Activated CD4-positive, alpha-beta T cell treated with anti-CD3 and anti-CD28 coated beads, Interleukin-2, amount 50 U/mL, for 24 hours (primary cell): Measurements from ENCODE around the gene PANK4.

Source experiments
- DNase-seq, 2 donors: peaks; one replicate each; pipeline ENCODE4 v3.0.0-alpha.2; 2020; ENCODE audit warnings: low read depth in 1 of 2, low spot score in 1 of 2

The PANK4 gene

DNA sequence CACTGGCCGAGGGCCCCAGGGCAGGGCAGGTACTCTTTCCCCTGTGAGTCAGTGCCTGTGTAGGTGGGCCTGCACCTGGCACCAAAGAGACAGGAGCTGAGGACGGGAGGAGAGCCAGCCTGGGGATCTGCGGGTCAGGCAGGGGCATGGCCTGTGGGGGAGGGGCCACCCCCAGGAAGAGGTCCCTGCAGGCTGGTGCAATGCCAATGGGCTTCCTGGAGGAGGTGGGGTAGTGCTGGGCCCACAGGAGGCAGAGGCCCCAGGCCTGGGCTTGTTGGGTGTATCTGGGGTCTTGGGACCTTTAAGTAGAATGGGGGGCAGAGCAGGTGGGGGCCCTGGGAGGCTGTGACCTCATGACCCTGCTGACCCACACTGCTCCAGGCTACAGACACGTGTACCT, 27.1 kb downstream of the PANK4 start:
- DNase-seq: no peak

DNA sequence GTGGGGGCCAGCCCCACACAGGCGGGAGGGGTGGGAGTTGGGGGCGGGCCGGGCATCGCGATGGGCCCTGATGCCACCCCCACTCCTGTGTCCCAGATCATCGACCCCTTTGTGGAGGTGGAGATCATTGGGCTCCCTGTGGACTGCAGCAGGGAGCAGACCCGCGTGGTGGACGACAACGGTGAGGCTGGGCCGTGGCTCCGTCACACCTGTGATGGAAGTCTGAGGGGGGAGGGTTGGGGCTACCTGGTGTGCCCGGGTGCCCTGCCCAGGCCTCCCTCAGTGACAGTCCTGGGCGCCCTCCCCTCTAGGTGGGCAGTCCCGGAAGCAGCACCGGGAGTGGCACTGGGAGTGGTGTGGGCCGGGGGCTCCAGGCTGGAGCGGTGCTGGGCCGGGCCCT, 27.7 kb downstream of the PANK4 start:
- no peak for DNase-seq

DNA sequence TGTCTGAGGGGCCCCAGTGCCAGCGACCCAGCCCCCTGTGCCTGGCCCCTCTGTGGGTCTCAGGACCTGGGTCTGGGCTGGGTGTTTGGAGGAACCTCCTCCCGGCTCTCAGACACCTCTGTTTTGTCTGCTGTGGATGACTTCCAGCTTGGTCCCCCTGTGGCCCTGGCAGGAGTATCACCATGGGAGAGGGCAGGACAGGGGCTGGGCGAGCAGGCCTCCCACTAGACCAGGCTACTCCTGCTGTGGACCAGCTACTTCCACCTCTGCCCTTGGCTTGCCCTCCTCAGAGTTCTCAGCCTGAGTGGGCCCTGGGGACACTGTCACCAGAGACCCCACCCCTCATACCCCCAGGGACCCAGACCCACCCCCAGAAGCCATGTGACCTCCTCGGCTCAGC, 28.5 kb downstream of the PANK4 start:
- no peak for DNase-seq

DNA sequence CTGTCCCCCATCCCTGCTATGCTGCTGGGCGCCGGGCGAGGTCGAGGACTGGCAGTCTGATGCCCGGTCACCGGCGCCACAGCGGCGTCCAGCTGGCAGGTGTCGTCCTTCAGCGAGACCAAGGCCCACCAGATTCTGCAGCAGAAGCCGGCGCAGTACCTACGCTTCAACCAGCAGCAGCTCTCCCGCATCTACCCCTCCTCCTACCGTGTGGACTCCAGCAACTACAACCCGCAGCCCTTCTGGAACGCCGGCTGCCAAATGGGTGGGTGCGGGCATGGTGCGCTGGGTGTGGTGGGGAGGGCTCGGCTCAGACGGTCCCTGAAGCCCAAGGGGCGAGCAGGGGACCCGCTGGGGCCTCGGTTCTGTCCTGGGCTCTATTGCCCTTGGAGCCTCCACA, 29.6 kb downstream of the PANK4 start:
- DNase-seq: no peak

DNA sequence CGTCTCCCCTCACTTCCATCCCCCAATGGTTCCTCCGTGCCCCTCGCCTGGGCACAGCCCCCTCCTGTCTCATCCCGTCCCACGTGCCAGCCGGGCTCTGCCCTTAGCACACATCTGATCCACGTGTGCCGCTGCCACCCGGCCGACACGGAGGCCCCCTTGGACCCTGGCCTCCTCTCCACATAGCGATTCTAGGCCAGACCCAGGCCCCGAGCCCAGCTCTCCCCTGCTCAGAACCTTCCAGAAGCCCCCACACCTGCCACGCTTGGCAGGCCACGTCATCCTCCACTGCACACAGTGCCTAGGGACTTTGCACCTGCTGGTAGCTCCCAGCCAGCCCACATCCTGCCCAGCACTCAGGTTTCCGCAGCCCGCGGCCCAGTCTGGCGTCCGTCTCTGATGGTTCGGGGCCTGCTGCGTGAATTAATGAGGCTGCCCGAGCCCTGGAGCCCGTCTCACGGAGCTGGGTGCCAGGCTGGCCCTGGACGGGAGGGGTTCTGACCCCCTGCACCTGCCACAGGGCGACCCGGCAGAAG, 30.2 kb downstream of the PANK4 start:
- DNase-seq: no peak

DNA sequence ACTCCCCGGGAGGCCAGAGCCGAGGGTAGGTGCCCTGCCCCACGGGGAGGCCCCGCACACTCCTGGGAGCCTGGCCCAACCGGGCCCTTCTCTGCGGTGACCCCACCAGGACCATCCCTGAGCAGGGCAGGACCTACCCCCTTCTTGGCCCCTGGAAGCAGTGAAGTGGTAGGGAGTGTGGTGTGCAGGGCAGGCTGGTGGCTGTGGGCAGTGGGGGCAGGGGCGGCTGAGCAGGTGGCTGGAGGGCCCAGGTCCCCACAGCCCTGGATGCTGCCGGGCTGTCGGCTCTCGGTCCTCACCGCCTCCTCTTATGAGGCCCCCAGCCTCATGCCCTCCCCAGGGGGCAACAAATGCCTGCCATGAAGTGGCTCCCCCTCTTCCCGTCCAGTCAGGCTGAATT, 30.9 kb downstream of the PANK4 start:
- no peak for DNase-seq

DNA sequence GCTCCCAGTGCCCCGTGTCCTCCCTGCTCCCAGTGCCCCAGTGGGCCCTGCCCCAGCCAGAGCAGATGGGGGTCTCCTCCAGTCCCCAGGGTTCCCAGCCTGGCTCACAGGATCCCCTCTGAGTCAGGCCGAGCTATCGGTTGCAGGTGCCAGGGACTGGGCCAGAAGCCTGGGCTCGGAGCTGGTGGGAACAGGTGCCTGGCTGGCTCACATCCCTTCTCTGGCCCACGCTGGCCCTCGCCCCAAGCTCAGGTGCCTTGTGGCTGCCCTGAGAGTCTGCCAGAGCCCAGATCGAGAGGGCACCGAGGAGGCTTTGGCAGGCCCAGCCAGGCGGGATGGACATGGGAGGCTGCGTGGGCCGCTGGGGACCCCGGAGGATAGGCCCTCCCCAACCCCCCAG, 31.4 kb downstream of the PANK4 start:
- no peak for DNase-seq

DNA sequence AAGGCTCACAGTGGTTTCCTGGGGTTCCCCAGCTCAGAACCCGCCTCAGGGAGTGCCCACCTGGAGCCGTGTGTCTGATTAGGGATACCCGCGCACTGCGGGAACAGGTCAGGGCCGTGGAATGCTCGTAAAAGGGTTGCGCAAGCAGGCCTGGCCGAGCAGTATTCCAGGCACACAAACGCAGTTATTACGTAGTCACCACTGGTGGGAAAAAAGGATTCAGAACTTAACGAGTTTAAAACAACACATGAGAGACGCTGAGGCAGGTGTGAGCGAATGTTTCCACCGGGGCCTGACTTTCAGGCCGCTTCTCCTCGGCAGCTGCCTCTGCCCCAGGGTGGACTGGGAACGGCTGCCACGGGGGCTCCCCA, 32.1 kb downstream of the PANK4 start:
- DNase-seq: no peak

DNA sequence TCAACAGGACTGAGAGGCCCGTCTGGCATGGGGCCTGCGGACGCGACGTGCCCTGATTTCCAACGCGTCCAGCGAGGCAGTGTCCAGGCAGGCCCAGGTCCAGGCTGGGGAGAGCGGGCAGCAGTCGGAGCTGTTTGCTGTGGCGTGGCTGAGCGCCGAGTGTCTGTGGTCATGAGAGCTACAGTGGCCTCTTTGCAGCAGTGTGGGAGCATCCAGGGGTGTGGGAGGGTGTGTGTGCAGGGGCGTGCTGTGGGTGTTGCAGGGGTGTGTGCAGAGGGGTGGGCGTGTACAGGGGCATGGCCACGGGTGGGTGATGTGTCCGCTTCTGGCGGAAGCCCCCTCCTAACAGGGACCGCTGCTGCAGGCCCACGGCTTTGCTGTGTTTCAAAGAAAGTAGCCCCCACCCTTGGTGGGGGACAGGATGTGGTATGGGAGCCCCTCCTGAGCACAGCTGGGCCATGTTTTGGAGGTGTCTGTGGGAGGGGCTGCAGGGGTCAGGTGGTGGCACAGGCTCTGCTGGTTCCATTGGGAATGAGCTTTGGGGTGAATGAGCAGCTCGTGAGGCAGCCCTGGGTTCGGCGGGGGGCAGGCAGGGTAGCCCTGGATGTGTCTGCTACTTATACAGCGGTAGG, 32.6 kb downstream of the PANK4 start:
- no peak for DNase-seq

DNA sequence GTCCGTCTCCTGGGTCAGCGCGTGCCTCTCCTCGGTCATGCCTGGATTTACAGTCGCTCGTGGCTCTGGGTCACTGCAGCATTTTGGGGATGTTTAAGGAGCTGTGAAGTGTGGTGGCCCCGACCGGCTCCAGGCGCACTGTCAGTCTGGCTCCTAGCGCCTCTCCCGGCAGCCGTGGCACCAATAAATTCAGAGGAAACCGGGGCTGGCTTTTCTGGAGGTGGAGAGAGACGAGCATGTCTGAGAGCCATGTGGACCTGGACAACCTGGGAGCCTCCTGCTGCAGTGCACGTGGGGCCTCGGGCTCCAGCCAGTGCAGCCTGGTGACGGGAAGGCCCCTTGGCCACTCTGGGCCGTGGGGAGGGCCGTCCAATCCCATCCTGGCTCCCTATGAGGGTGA, 33.2 kb downstream of the PANK4 start:
- no peak for DNase-seq

DNA sequence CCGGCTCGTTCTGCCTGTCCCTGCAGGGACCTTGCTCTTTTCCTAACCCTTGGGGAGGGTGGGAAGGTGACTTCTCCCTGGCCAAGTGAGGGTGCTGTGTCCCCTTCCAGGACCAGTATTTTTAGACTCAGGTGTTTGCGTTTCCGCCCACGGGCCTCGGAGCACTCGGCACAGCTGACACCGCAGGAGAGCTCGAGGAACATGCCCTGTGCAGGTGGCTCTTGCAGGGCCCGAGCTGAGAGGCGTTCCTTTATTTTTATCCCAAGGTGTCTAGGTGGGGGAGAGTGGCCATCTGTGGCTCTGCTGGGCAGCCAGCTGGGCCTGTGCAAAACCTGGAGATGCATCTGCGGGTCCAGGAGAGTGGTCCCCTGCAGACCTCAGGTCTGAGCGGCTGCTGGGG, 34.3 kb downstream of the PANK4 start:
- no peak for DNase-seq

DNA sequence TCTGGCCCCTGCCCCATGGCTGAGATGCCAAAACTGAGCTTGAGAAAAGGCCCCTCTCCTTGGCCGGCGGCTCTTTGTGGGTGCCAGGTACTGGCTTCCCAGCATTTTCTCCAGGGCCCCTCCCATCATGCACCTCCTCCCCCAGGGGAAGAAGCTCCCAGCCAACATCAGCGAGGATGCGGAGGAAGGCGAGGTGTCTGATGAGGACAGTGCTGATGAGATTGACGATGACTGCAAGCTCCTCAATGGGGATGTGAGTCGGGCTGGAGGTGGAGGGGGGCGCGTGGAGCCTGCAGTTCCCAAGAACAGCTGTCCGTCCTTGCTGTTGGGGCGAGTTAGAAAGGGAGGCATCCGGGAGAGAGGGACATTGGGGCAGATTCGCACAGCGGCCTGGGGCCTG, 36.8 kb downstream of the PANK4 start:
- DNase-seq: no peak

DNA sequence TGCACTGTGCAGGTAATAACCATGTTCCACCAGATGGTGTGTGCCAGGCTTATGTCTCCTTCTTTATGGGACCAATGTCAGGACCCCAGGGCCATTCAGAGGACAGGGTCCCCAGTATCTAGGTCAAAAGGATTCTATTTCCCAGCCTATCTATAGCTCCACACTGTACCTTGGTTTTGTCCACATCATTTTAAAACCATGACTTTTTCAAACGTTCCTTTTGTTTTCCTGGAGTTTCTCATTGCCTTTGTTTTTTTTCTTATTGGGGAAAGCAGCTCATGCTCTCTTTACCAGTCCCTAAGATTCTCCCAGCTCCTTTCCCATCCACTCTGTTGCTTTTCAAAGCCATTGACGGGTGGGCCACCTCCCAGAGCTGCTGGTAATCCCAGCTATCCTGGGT, 37.7 kb downstream of the PANK4 start:
- no peak for DNase-seq

DNA sequence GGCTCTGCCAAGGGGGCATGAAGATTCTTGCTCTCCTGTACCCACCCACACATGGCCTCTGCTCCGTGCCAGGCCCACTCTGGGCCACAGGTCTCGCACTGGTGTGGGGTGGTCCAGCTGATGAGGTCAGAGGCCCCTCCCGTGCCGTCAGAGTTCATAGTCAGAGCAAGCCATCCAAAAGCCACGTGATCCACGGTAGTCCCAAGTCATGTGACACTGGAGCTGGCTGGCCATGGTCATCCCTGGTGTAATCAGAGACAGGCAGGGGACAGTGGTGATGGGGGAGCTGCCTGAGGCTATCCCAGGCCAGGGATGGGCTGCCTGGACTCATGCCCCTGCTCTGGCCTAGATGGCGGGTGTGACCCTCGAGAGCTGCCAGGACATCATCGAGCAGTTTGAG, 39.8 kb downstream of the PANK4 start:
- DNase-seq: no peak

DNA sequence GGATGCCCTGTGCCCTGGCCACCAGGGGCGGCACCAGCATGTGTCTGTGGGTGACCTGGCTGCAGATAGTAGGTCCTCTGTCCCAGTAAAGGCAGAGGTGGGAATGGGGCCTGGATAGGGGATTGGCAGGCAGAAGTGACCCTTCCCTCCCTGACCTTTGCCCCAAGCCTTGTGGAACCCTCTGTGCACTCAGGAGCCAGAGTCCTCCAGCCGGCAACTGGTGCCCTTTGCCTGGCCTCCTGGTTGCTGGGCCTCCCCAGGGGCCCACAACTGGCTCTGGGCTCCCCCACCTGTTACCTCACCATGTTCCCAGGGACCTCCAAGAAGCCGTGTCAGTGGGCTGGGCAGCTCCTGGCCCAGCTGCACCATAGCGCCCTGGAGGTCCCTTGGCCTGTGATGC, 40.4 kb downstream of the PANK4 start:
- no peak for DNase-seq

DNA sequence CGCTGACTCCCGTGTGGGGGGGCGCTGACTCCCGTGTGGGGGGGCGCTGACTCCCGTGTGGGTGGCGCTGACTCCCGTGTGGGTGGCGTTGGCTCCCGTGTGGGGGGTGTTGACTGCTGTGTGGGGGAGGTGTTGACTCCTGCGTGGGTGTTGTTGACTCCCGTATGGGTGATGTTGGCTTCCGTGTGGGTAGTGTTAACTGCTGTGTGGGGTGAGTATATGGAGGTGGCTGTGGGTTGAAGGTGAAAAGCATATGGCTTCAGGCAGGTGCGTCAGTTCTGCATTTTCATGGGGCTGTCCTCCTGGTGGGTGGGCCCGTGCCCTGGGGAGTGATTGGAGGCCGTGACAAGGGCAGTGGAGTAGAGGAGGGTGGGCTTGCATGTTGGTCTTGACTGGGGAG, 42.4 kb downstream of the PANK4 start:
- no peak for DNase-seq

DNA sequence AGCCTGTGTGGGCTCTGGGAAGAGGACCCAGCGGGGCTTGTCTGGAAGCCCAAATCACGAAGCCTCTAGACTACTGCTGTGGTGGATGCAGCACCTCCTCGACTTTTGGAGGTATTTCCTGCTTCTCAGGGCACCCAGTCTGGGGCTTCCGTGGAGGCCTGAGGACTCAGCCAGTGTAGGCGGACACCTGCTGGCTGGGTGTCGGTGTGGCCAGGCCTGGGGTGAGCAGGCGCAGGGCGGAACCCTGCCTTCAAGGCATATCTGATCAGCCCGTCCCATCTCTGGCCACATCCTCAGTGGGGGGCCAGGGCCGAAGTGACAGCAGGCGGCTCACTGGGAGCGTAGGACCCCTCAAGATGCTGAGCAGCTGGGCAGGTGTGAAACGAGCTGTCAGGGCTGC, 43.4 kb downstream of the PANK4 start:
- DNase-seq: no peak

DNA sequence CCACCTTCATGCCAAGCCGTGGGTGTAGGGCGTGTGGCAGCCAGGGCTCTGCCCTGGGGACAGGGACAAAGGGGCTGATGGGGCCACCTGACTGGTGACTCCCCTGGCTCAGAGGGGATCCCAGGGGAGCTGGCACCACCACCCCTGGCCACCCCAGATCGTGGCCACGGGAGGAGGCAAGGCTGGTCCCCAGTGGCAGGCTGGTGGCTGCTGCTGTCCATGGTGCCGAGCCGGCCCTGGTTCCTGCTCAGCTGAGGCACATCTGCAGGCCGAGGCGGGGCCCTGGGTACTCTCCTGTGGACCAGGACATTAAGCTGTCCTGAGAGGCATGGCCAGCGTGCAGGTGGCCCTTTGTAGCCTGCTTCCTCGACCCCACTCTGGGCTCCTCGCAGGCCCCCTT, 43.8 kb downstream of the PANK4 start:
- DNase-seq: no peak

DNA sequence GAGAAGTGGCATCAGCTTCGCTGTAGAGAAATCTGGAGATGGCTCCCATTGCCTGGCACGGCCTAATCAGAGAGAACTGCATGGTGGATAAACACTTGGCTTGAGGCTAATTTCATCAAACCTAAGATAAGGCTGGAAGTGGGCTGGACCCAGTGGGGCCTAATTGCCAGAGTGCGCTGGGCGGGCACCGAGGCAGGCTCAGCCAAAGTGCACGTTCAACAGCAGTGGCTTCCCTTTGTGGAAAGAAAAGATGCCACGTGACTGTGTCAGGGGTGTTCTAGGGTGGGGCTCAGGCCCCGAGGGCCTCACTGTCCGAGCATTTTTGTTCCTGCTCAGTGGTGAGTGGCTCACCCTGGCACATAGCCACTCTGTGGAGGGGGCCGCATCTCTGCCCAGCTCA, 44.5 kb downstream of the PANK4 start:
- no peak for DNase-seq

DNA sequence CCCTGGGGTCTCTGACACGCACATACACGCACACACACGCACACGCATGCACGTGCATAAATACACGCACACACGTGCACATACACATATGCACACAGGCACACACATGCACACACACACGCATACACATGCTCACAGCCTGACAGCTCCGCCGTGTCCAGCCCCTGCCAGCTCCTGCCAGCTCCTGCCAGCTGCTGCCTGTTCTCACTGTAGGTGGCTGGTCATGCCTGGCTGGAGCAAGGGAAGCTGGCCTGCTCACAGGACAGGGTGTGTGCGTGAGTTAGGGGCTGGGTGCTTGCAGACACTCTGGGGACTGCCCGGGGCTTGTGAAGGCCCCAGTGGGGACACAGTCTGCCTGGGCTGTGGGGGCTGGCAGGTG, 45.4 kb downstream of the PANK4 start:
- DNase-seq: no peak

DNA sequence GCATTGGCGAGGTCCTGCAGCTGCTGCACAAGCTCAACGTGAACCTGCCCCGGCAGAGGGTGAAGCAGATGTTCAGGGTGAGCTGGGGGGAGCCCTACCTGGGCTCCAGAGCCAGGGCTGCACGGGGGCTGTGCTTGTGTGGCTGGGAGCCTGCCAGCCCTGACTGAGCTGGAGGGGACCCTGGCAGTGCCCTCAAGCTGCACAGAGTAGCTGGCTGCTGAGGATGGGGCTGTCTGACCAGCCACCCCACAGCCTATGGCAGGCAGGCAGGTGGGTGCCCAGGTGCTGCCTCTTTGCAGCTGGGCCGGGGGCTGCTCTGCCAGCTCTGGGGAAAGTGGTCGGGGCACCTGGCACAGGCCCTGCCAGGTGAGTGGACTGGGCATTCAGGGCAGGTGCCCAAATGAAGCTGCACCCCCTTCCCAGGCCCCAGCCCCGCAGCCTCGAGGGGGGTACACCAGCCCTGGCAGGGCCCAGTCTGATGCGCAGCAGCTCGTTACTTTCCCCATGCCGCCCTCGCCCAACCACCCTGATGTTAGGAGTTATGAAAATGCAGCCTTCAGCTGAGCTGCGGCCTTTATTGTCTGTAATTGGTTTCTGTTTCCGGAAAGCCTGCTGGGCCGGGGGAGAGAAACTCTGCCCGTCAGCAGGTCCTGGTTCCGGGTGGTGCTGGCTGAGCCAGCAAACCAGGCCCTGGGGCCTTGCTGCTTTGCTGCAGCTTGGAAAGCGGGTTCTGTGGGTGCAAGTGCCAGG, 46.0 kb downstream of the PANK4 start:
- no peak for DNase-seq

DNA sequence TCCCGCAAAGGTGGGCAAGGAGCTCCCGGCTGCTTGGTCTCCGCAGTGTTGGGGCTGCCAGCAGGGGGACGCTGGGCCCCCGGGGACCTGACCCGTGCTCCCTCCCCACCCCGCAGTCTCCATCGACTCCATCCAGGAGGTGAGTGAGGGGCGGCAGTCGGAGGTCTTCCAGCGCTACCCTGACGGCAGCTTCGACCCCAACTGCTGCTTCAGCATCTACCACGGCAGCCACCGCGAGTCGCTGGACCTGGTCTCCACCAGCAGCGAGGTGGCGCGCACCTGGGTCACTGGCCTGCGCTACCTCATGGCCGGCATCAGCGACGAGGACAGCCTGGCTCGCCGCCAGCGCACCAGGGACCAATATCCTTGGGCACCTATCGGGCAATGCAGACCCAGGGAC, 46.8 kb downstream of the PANK4 start:
- no peak for DNase-seq

DNA sequence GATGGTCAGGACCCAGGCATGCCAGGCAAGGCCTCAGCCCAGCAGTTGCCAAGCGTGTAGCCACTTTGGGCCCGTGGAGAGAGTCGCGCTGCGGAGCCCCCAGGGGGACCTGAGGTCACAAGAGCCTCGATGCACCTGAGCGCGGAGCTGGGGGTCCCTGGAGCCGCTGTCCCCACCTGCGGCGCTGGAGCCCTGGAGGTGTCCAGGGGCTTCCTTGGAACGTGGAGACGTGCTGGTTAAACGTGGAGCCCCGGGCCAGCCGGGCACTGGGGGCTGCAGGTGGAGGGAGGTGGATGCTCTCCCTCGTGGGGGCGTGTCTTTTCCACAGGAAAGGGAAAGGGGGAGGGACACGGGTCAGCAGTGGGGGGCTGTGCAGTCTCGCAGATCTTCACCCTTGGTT, 47.2 kb downstream of the PANK4 start:
- DNase-seq: no peak
